ENCODE measurements around the gene PSMD2.

- no peak for TF ChIP-seq POLR2A (IDR thresholded peaks at IDR 0.05)
- TF ChIP-seq, protein P1, sequence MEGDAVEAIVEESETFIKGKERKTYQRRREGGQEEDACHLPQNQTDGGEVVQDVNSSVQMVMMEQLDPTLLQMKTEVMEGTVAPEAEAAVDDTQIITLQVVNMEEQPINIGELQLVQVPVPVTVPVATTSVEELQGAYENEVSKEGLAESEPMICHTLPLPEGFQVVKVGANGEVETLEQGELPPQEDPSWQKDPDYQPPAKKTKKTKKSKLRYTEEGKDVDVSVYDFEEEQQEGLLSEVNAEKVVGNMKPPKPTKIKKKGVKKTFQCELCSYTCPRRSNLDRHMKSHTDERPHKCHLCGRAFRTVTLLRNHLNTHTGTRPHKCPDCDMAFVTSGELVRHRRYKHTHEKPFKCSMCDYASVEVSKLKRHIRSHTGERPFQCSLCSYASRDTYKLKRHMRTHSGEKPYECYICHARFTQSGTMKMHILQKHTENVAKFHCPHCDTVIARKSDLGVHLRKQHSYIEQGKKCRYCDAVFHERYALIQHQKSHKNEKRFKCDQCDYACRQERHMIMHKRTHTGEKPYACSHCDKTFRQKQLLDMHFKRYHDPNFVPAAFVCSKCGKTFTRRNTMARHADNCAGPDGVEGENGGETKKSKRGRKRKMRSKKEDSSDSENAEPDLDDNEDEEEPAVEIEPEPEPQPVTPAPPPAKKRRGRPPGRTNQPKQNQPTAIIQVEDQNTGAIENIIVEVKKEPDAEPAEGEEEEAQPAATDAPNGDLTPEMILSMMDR (IDR thresholded peaks at IDR 0.05): no peak
Measured at GRCh38 chr3:184338511-184338945, 39.5 kb downstream of the PSMD2 start.

Measured in stomach (tissue), 4 donors.